GM12875 (cell line): ENCODE results near the gene PI4K2A.

Experiments used
- H3K4me3 ChIP-seq: one replicate; pipeline ENCODE4 v1.5.1; 2011; ENCODE audit warnings: low read depth, low read length, control low read depth
- TF ChIP-seq, protein P1 (sequence below): IDR thresholded peaks from 2 replicates; pipeline ENCODE4 v1.5.1; 2011; ENCODE audit warnings: low read depth, mild to moderate bottlenecking, control low read depth, inconsistent platforms, low read length, moderate library complexity, borderline replicate concordance; ENCODE audit not compliant: insufficient read depth

PI4K2A gene

GRCh38 chr10:97708976-97709946, 68.8 kb downstream of the PI4K2A start:
- no peak overlapping the region for H3K4me3 ChIP-seq
- TF ChIP-seq, protein P1, sequence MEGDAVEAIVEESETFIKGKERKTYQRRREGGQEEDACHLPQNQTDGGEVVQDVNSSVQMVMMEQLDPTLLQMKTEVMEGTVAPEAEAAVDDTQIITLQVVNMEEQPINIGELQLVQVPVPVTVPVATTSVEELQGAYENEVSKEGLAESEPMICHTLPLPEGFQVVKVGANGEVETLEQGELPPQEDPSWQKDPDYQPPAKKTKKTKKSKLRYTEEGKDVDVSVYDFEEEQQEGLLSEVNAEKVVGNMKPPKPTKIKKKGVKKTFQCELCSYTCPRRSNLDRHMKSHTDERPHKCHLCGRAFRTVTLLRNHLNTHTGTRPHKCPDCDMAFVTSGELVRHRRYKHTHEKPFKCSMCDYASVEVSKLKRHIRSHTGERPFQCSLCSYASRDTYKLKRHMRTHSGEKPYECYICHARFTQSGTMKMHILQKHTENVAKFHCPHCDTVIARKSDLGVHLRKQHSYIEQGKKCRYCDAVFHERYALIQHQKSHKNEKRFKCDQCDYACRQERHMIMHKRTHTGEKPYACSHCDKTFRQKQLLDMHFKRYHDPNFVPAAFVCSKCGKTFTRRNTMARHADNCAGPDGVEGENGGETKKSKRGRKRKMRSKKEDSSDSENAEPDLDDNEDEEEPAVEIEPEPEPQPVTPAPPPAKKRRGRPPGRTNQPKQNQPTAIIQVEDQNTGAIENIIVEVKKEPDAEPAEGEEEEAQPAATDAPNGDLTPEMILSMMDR, result peak; percentile 60; the same call in 1 of the 2 replicates

DNA sequence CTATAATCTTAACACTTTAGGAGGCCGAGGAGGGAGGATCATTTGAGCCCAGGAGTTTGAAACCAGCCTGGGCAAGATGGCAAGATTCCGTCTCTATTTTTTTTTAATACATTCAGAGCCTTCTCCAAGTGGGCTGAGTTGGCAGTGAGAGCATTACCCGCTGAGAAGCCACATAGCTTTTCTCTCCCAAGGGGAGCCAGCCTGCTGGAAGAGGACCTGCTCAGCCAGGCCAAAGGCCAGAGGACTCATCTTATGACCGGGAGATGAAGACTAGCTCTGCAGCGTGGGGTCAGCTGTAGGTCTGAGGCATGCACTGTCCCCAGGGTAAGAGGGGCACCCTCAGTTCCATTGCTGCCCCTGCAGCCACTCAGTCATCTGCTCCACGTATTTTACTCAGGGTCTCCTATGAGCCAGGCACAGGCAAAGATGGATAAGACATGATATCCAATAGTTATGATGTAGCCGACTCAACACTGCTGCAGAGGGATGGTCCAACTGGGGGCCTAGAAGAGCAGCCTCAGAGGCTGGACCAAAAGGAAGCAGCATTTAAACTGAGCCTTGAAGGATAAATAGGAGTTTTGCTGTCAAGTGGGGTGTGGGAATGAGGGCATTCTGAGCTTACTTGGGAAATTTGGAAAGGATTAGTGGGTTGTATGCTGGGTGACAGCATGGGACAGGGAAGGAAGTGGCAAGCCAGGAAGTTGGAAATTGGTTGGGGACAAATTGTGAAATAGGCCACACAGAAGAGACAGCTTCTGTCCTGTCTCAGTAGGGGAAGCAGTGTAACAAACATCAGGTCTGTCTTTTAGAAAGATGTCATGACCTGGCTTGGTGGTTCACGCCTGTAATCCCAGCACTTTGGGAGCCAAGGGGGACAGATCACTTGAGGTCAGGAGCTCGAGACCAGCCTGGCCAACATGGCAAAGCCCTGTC, 71.4 kb downstream of the PI4K2A start:
- no peak overlapping the region for H3K4me3 ChIP-seq
- TF ChIP-seq, protein P1, result no peak

GRCh38 chr10:97713339-97713825, 72.9 kb downstream of the PI4K2A start, which contains the start of gene MARVELD1:
Gene MARVELD1 (plus strand): TSS chr10:97713730. CDS start chr10:97713877, 147 bp downstream.
- TF ChIP-seq, protein P1, result no peak
- H3K4me3 ChIP-seq, result peak within 1 kb of the TSS; percentile 60

DNA sequence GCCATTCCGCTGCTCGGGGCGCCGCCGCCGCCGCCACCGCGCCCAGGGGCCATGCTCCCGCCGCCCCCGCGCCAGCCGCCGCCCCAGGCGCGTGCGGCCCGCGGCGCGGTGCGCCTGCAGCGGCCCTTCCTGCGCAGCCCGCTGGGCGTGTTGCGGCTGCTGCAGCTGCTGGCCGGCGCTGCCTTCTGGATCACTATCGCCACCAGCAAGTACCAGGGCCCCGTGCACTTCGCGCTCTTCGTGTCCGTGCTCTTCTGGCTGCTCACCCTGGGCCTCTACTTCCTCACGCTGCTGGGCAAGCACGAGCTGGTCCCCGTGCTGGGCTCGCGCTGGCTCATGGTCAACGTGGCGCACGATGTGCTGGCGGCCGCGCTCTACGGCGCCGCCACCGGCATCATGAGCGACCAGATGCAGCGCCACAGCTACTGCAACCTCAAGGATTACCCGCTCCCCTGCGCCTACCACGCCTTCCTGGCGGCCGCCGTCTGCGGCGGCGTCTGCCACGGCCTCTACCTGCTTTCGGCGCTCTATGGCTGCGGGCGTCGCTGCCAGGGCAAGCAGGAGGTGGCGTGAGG, 73.4 kb downstream of the PI4K2A start:
- TF ChIP-seq, protein P1, result peak; percentile 49; the same call in 1 of the 2 replicates
- H3K4me3 ChIP-seq, result peak overlapping the region; percentile 60

- TF ChIP-seq, protein P1, result no peak
- peak overlapping the region; percentile 60 for H3K4me3 ChIP-seq
Observed at GRCh38 chr10:97714401-97715258, 74.2 kb downstream of the PI4K2A start.
